ENCODE results near the gene TPRA1. TPM values are rescaled to one million over a fixed set of nuclear protein-coding genes. Genes with fewer than 3 reads are reported as not detected.

The TPRA1 gene
- total RNA-seq, 1 experiment from 2014 or later = 42.7 TPM

- DNase-seq (ENCODE audit: low spot score) = no peak
Measured at GRCh38 chr3:127560051-127560787, 30.3 kb downstream of the TPRA1 start.

GRCh38 chr3:127556565-127556964 lies 34.0 kb downstream of the TPRA1 start:
- no peak for DNase-seq (ENCODE audit: low spot score)

GRCh38 chr3:127555108-127555507 lies 35.4 kb downstream of the TPRA1 start:
- DNase-seq (ENCODE audit: low spot score) = no peak

- no peak for DNase-seq (ENCODE audit: low spot score)
Measured at GRCh38 chr3:127552038-127552437, 38.5 kb downstream of the TPRA1 start.

GRCh38 chr3:127551178-127551577 lies 39.4 kb downstream of the TPRA1 start:
- no peak for DNase-seq (ENCODE audit: low spot score)

- DNase-seq (ENCODE audit: low spot score) = no peak
Measured at GRCh38 chr3:127550468-127551157, 39.9 kb downstream of the TPRA1 start.

GRCh38 chr3:127549826-127550467 lies 40.6 kb downstream of the TPRA1 start:
- DNase-seq (ENCODE audit: low spot score) = no peak

- peak; percentile 68 for DNase-seq (ENCODE audit: low spot score)
Measured at GRCh38 chr3:127547761-127548605, 42.5 kb downstream of the TPRA1 start.

- no peak for DNase-seq (ENCODE audit: low spot score)
Measured at GRCh38 chr3:127546970-127547733, 43.4 kb downstream of the TPRA1 start.

- DNase-seq (ENCODE audit: low spot score) = no peak
Measured at GRCh38 chr3:127546554-127546953, 44.0 kb downstream of the TPRA1 start.

GRCh38 chr3:127545711-127546457 lies 44.6 kb downstream of the TPRA1 start:
- DNase-seq (ENCODE audit: low spot score) = no peak

- DNase-seq (ENCODE audit: low spot score) = no peak
Measured at GRCh38 chr3:127545216-127545615, 45.3 kb downstream of the TPRA1 start.

GRCh38 chr3:127544803-127545201 lies 45.7 kb downstream of the TPRA1 start:
- DNase-seq (ENCODE audit: low spot score) = no peak

- peak; percentile 75 for DNase-seq (ENCODE audit: low spot score)
Measured at GRCh38 chr3:127544192-127544802, 46.2 kb downstream of the TPRA1 start.

GRCh38 chr3:127543441-127543840 lies 47.1 kb downstream of the TPRA1 start:
- DNase-seq (ENCODE audit: low spot score) = no peak

- no peak for DNase-seq (ENCODE audit: low spot score)
Measured at GRCh38 chr3:127542441-127542952, 48.0 kb downstream of the TPRA1 start.

- DNase-seq (ENCODE audit: low spot score) = no peak
Measured at GRCh38 chr3:127541320-127541719, 49.2 kb downstream of the TPRA1 start.

GRCh38 chr3:127539366-127540060 lies 51.0 kb downstream of the TPRA1 start:
- no peak for DNase-seq (ENCODE audit: low spot score)

GRCh38 chr3:127538569-127538968 lies 52.0 kb downstream of the TPRA1 start:
- no peak for DNase-seq (ENCODE audit: low spot score)
